ENCODE data around the gene RAB8A. TPM values are rescaled to one million over a fixed set of nuclear protein-coding genes. Genes with fewer than 3 reads are reported as not detected.
"Not testable (repeated sequence)": the region's sequence is repeated elsewhere in the genome, so short reads cannot be mapped to it uniquely, and the experiment has no call there.

RAB8A gene
- total and polyA plus RNA-seq, 2 of the 8 experiments (the other 6 are each of a cell fraction or from before 2014, with no cell fraction given) = 65.8 to 97.0 TPM

DNA sequence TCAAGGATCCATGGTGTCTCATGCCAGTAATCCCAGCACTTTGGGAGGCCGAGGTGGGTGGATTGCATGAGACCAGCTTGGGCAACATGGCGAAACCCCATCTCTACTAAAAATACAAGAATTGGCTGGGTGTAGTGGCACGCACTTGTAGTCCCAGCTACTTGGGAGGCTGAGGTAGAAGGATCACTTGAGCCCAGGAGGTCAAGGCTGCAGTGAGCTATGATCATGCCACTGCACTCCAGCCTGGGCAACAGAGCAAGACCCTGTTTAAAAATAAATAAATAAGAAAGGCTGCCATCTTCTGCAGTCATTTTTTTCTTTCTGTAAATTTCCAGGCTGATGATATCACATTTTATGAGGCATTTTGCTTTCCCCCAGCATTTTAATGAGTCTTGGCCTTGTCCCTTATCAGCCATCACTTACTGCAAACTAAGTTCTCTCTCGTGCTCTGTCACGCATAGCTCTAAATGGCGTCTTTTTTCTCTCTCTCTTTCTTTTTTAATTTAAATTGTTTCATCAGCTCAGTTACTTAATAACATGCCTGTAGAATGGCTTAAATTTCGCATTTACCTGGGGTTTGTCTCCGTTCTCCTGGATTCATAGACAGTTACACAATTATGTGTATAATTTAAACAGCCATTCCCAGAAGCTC is 12.2 kb upstream of the RAB8A start:
- H3K27ac ChIP-seq (ENCODE audit: low read depth, low read length); H2AK5ac ChIP-seq (ENCODE audit: low read depth, low read length); H2BK120ac ChIP-seq (replicated peaks; ENCODE audit: low read depth, low read length); H3K9me3 ChIP-seq (ENCODE audit: insufficient read depth in 2 of 2, low read depth in 1 of 2, low read length in 1 of 2); H3K79me1 ChIP-seq (ENCODE audit: low read depth, low read length); H4K20me1 ChIP-seq (replicated peaks in 1 of 2; ENCODE audit: control insufficient read depth in 1 of 2, insufficient read depth in 2 of 2, low read length in 2 of 2); H2BK12ac ChIP-seq (ENCODE audit: low read depth, low read length); H3K14ac ChIP-seq (ENCODE audit: insufficient read length); H3K23me2 ChIP-seq (ENCODE audit: low read depth, low read length); H3K27me3 ChIP-seq (replicated peaks in 1 of 4; ENCODE audit: control insufficient read depth in 3 of 4, extremely low read depth in 1 of 4, insufficient read depth in 3 of 4, low read length in 3 of 4); H3K23ac ChIP-seq (ENCODE audit: insufficient read length); DNase-seq (ENCODE audit: low read depth in 1 of 2, low spot score in 2 of 2); H4K8ac ChIP-seq (ENCODE audit: extremely low read depth, insufficient read depth, low read length); H3K9ac ChIP-seq (replicated peaks in 1 of 4; ENCODE audit: extremely low read depth in 1 of 4, low read depth in 3 of 4, low read length in 3 of 4); H3K79me2 ChIP-seq (ENCODE audit: control insufficient read depth in 1 of 2, insufficient read depth in 2 of 2, low read length in 2 of 2); H2AFZ ChIP-seq (ENCODE audit: low read length); H3K4me2 ChIP-seq (ENCODE audit: insufficient read depth in 1 of 2, low read depth in 2 of 2, low read length in 2 of 2); H4K91ac ChIP-seq (replicated peaks; ENCODE audit: insufficient read length, low read length); H4K5ac ChIP-seq (ENCODE audit: insufficient read length, low read depth, low read length); H2BK15ac ChIP-seq (ENCODE audit: low read length); H3K4ac ChIP-seq (replicated peaks; ENCODE audit: insufficient read length, low read depth, low read length); FAIRE-seq; H3K4me1 ChIP-seq (replicated peaks in 1 of 4; ENCODE audit: control insufficient read depth in 3 of 4, insufficient read depth in 4 of 4, low read length in 3 of 4); H3K56ac ChIP-seq (replicated peaks; ENCODE audit: insufficient read length, low read depth, low read length); H2BK20ac ChIP-seq (ENCODE audit: low read length); H3K4me3 ChIP-seq (ENCODE audit: extremely low read depth in 1 of 4, insufficient read depth in 2 of 4, low read depth in 3 of 4, low read length in 4 of 4); H3K18ac ChIP-seq (ENCODE audit: extremely low read depth, low read length); H2BK5ac ChIP-seq (ENCODE audit: low read depth, low read length): not testable (repeated sequence)
- peaks cover 19 to 80% (median 60%) of the 10 kb centered on the region in 4 experiments for H3K36me3 ChIP-seq (ENCODE audit: control insufficient read depth in 2 of 4, insufficient read depth in 4 of 4, low read length in 3 of 4)
- CTCF ChIA-PET (ENCODE audit: partially characterized antibody) = interaction anchor here (0.9 to 1.7 kb wide), 6 partner anchors 10 to 80 kb away, joined by 3 to 6 read pairs (median 4); partner anchors contain the start of gene RAB8A
- 98% methylated on average over 8 of the region's 8 CpGs; no CpG with 5 or more reads in 1 of the 2 experiments for WGBS, 2 experiments (ENCODE audit: extremely low coverage in 1 of 2, insufficient coverage in 1 of 2, insufficient read length in 1 of 2, insufficient replicate concordance in 2 of 2, low coverage in 1 of 2, low lambda C conversion rate in 2 of 2, missing lambda C conversion rate in 1 of 2)
- POLR2A ChIA-PET (ENCODE audit: partially characterized antibody) = interaction anchor here (1.1 to 37.0 kb wide), 3 partner anchors 10 to 33 kb away, joined by 3 to 582 read pairs (median 4); partner anchors contain the start of gene TPM4

Measured in H1 (cell line).